Activated naive CD8-positive, alpha-beta T cell treated with anti-CD3 and anti-CD28 coated beads, Interleukin-2, amount 50 U/mL, for 24 hours (primary cell): ENCODE results near the gene SELPLG.
"Not testable (repeated sequence)": the region's sequence is repeated elsewhere in the genome, so short reads cannot be mapped to it uniquely, and the experiment has no call there.

ENCODE experiments used
- ATAC-seq: fragments of 150-1000 bp; cut with Tn5 transposase; one replicate; pipeline ENCODE4 v1.10.0; 2021
- DNase-seq: peaks from one replicate; pipeline ENCODE4 v3.0.0; 2021
- H3K27ac Mint-ChIP-seq: one replicate; pipeline ENCODE4 v1.8.0; 2021; ENCODE audit warnings: mild to moderate bottlenecking, mixed read lengths
- H3K27me3 Mint-ChIP-seq: one replicate; pipeline ENCODE4 v1.8.0; 2021; ENCODE audit warnings: mixed read lengths
- H3K36me3 Mint-ChIP-seq: one replicate; pipeline ENCODE4 v1.8.0; 2021; ENCODE audit warnings: low read depth, mixed read lengths
- H3K4me1 Mint-ChIP-seq: one replicate; pipeline ENCODE4 v1.8.0; 2021; ENCODE audit warnings: mixed read lengths
- H3K4me3 Mint-ChIP-seq: one replicate; pipeline ENCODE4 v1.8.0; 2021; ENCODE audit warnings: mild to moderate bottlenecking, moderate library complexity, mixed read lengths
- H3K9me3 Mint-ChIP-seq: one replicate; pipeline ENCODE4 v1.8.0; 2021; ENCODE audit warnings: mixed read lengths

SELPLG gene

DNA sequence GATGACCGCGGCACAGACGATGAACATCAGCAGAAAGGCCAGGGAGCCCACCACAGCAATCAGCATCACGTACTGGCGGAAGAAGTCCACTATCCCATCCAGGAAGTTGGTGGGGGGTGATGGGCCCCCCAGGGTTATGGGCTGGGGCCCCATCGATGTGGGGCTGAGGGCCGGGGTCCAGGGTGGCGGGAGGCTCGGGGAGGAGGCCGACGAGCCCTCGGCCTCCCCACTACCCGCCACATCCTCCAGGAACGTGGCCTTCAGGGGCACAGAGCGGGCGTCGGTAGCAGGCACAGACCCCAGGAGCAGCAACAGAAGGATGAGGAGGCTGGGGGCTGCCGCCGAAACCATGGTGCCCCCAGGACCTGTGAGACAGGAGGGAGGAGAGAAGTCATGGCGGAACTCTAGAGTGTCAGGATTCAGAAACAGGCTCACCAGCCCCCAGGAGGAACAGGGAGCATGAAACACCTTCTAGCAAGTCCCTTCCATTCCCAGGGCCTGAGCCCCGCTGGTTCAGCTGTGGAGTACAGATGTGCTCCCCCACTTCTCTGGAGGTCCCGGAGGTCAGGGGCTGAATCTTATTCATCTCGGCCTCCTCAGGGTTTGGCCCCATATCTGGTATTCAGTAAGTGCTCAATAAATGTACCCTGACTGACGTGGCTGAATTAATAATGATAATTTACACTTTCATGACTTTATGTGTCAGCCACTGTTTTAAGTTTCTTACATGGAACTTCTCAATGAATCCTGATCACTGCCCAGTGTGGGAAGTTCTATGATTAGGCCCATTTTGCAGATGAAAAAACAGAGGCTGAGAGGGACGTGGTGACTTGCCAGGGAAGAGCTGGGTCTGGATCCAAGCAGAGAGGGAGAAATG is 41.4 kb downstream of the SELPLG start:
- H3K27ac Mint-ChIP-seq = no peak overlapping the region
- DNase-seq (no peak), ATAC-seq (no peak)
- H3K36me3 Mint-ChIP-seq = no peaks in the 10 kb centered on the region
- H3K4me3 Mint-ChIP-seq = no peak overlapping the region
- H3K27me3 Mint-ChIP-seq = no peaks in the 10 kb centered on the region
- no peaks in the 10 kb centered on the region for H3K9me3 Mint-ChIP-seq
- no peaks in the 10 kb centered on the region for H3K4me1 Mint-ChIP-seq

DNA sequence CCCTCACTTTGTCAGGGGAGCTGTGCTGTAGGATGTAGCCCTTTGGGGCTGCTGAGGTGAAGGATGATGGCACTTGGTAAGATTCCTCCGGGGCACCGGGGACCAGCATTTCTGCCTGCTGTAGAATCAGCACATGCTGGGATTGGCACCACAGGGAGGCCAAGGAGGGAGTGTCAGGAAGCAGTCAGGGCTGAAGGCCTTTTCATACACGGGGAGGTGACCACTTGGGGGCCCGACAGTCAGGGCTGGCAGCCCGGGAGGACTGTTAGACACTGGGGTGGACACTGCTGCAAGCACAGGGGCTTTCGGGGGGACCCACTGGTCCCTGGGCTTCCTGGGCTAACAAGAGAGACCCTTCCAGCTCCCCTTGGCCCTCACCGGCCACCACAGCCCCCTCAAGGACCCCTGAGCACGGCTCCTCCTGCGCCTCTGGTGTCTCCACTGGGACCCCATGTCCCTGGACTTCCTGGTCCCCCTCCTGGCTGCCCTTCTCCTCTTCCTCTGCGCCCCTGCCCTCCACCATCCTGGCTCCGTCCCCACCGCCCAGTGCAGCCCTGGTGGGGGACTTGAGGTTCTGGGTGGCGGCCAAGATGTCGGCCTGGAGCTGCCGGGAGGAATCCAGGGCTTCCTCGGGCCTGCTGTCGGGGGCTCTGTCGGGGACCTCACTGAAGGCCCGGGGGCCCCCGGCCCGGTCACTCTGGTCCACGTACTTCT is 42.3 kb downstream of the SELPLG start:
- no peaks in the 10 kb centered on the region for H3K4me1 Mint-ChIP-seq
- H3K36me3 Mint-ChIP-seq = no peaks in the 10 kb centered on the region
- H3K27ac Mint-ChIP-seq = no peak overlapping the region
- no peak overlapping the region for H3K4me3 Mint-ChIP-seq
- H3K9me3 Mint-ChIP-seq = no peaks in the 10 kb centered on the region
- no peaks in the 10 kb centered on the region for H3K27me3 Mint-ChIP-seq
- ATAC-seq (no peak), DNase-seq (no peak)

GRCh38 chr12:108590463-108590862 is 43.2 kb downstream of the SELPLG start:
- H3K9me3 Mint-ChIP-seq, H3K27me3 Mint-ChIP-seq, ATAC-seq, H3K4me3 Mint-ChIP-seq, H3K4me1 Mint-ChIP-seq, DNase-seq, H3K36me3 Mint-ChIP-seq, H3K27ac Mint-ChIP-seq: not testable (repeated sequence)

GRCh38 chr12:108589840-108590229 is 43.9 kb downstream of the SELPLG start:
- DNase-seq (no peak), ATAC-seq (no peak)
- Mint-ChIP-seq H3K27ac (no peak overlapping the region), H3K9me3 (no peaks in the 10 kb centered on the region), H3K4me3 (no peak overlapping the region), H3K36me3 (no peaks in the 10 kb centered on the region), H3K4me1 (no peaks in the 10 kb centered on the region), H3K27me3 (peaks cover under 1% of the 10 kb centered on the region)

DNA sequence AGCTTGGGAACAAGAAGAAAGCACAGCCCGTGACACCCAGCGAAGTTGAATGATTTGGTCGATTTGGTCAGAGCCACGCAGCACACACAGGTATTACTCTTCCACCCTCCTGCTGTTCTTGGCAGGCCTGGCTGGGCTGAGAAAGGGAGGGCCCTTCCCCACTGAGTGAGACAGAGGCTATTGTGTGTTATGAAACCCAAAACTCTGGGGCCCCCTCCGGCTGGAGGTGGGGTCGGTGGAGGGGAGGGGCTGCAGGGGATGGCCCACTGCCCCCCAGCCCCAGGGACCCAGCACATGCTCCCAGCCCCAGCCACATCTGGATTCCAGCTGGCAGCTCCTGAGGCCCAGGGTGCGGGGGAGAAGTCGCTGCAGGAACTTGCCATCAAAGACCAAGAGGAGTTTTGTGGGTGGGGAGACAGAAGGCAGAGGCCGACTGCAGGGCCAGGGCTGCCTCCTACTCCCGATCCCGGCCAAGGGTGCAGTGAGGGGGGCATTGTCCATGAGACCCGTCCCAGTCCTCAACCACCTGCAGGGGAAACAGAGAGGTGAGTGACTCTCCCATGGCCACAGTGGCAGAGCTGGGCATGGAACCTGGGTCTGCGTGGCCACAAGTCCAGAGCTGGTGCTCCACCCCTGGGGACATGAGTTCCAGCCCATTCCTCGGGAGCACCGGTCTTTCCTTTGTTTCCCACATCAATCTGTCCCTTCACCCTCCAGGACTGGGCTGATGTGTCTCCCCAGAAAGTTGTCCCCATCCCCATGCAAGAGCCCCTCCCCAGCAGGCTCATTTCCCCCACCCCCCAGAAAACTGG is 44.5 kb downstream of the SELPLG start:
- Mint-ChIP-seq H3K9me3 (no peaks in the 10 kb centered on the region), H3K27me3 (peaks cover 4% of the 10 kb centered on the region), H3K4me1 (no peaks in the 10 kb centered on the region), H3K4me3 (no peak overlapping the region), H3K27ac (no peak overlapping the region), H3K36me3 (no peaks in the 10 kb centered on the region)
- no peak for ATAC-seq
- DNase-seq = no peak

GRCh38 chr12:108587826-108588225 is 45.9 kb downstream of the SELPLG start:
- no peak overlapping the region for H3K27ac Mint-ChIP-seq
- no peak for ATAC-seq

DNA sequence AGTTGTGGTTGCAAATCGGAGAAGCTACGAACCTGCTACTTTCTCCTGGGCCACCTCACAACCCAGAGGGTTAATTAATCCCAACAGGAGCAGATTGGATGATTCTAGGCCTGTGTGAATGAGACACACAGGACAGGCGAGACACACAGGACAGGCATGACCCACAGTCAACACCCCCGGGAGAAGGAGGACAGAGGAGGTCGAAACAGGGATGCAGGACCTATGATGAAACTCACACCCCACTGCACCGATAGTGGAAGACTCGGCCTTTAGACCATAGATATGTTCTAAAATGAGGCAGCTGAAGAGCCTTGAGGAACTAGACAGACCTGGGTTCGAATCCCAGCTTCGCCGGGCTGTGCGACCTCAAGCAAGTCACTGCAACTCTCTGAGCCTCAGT is 47.4 kb downstream of the SELPLG start:
- Mint-ChIP-seq H3K4me1 (no peaks in the 10 kb centered on the region), H3K27ac (no peak overlapping the region), H3K27me3 (peaks cover 4% of the 10 kb centered on the region), H3K4me3 (no peak overlapping the region), H3K36me3 (no peaks in the 10 kb centered on the region), H3K9me3 (no peaks in the 10 kb centered on the region)
- no peak for DNase-seq
- no peak for ATAC-seq

More at GRCh38 chr12:108587826-108588225, 45.9 kb downstream of the SELPLG start:
- DNase-seq = no peak
- Mint-ChIP-seq H3K36me3 (no peaks in the 10 kb centered on the region), H3K9me3 (no peaks in the 10 kb centered on the region), H3K27me3 (peaks cover 4% of the 10 kb centered on the region), H3K4me1 (no peaks in the 10 kb centered on the region), H3K4me3 (no peak overlapping the region)

- Mint-ChIP-seq H3K27me3 (peaks cover 4% of the 10 kb centered on the region), H3K36me3 (no peaks in the 10 kb centered on the region), H3K4me3 (no peak overlapping the region), H3K9me3 (no peaks in the 10 kb centered on the region), H3K27ac (no peak overlapping the region), H3K4me1 (no peaks in the 10 kb centered on the region)
- no peak for ATAC-seq
- no peak for DNase-seq
Observed at GRCh38 chr12:108585864-108586263, 47.8 kb downstream of the SELPLG start.

DNA sequence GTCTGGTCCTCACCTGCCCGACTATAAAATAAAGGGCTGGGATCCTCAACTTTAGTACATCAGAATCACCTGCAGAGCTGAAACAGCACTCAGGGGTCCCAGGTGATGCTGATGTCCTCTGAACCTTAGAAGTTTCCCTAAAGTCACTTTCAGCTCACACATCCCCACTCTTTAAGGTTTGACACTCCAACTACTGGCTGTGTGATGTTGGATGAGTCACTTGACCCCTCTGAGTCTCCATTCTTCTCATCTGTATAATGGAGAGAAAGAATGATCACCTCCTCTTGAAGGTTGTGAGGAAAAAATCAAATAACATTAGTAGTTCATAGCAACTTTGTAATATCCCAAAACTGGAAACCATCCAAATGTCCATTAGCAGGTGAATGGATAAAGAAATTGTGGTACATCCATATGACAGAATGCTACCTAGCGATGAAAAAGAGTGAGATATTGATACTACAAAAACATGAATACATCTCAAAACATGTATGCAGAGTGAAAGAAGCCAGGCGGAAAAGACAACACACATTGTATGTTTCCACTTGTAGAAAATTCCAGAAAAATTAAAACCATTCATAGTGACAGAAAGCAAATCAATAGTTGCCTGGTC is 49.1 kb downstream of the SELPLG start:
- no peaks in the 10 kb centered on the region for H3K9me3 Mint-ChIP-seq
- H3K36me3 Mint-ChIP-seq = no peaks in the 10 kb centered on the region
- ATAC-seq (no peak), DNase-seq (no peak)
- H3K27ac Mint-ChIP-seq = no peak overlapping the region
- peaks cover under 1% of the 10 kb centered on the region for H3K4me1 Mint-ChIP-seq
- H3K4me3 Mint-ChIP-seq = no peak overlapping the region
- H3K27me3 Mint-ChIP-seq = peaks cover 4% of the 10 kb centered on the region

DNA sequence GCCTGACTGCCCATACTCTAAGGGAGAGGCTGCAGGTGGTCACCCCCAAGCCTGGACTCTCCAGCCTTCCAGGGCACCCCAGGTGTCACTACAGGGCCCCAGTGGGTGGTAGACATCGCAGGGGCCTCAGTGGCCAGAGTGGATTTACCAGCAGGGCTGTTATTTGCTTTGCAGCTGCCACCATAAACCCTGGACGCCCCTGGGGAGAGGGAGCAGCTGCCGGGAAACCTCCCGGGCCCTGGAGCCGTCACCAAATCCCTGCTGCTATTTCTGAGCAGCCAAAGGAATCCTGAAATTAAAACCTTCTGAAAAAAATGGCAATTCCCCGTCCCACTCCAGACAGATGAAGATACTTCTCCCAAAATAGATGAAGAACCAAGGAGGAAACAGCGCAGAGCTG is 49.7 kb downstream of the SELPLG start:
- DNase-seq = no peak
- H3K27ac Mint-ChIP-seq = no peak overlapping the region
- H3K9me3 Mint-ChIP-seq = peaks cover 3% of the 10 kb centered on the region
- no peaks in the 10 kb centered on the region for H3K36me3 Mint-ChIP-seq
- H3K4me1 Mint-ChIP-seq = peaks cover 6% of the 10 kb centered on the region
- no peak for ATAC-seq
- H3K27me3 Mint-ChIP-seq = peaks cover 4% of the 10 kb centered on the region
- no peak overlapping the region for H3K4me3 Mint-ChIP-seq

DNA sequence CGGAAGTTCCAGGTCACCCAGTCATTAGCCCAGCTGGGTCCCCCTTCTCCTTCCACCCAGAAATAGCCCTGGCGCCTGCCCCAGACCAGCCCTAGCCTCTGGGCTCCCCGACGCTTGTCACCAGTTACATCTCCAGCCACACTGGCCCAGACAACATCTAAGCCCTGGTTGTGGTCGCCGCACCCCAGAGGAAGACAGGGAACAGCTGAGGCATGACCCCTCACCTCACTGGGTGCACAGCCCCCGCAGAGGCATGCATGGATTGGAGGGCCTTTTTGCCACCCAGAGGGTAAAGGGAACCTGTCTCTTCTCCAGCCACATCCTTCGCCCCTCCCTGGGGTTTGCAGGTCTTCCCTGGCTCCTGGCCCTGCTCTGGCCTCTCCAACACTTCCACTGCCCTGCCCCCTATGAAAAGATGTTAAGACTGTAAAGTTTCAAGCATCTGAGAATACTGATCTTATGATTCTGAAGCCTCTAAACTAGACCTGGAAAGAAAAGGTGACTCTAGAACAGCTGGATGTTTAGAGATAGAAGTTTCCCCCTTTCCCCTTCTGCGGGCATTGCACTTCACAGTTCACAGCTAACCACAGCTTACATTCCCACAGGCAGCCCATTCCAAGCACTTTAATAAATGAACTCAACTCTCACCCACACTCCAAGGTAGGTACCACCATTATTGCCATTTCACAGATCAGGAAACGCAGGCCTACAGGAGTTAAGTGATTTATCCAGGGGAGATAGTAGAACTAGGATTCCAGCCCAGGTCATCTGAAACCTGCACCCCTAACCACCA is 50.5 kb downstream of the SELPLG start:
- H3K27ac Mint-ChIP-seq = no peak overlapping the region
- H3K9me3 Mint-ChIP-seq = peaks cover 9% of the 10 kb centered on the region
- H3K4me1 Mint-ChIP-seq = peaks cover 11% of the 10 kb centered on the region
- H3K4me3 Mint-ChIP-seq = no peak overlapping the region
- ATAC-seq = no peak
- H3K27me3 Mint-ChIP-seq = peaks cover 4% of the 10 kb centered on the region
- no peaks in the 10 kb centered on the region for H3K36me3 Mint-ChIP-seq
- DNase-seq = no peak

DNA sequence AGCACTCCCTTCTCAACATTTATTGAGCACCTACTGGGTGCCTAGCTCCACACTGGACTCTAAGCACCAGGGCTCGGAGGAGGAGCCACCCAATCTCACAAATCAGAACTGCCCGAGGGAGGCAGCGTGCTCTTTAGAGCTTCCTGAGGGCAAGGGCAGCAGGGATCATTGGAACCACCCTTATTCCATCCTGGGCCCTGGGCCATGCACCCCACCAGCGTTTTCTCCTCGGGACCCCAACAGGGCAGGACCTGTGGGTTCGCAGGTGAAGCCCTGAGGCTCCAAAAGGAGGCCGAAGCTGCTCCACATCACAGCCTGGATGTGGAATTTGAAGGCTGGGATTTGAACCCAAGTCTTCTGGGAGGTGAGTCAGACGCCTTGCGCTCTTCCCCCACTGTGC is 51.2 kb downstream of the SELPLG start:
- peaks cover 13% of the 10 kb centered on the region for H3K4me1 Mint-ChIP-seq
- no peak overlapping the region for H3K4me3 Mint-ChIP-seq
- no peaks in the 10 kb centered on the region for H3K36me3 Mint-ChIP-seq
- peaks cover 4% of the 10 kb centered on the region for H3K27me3 Mint-ChIP-seq
- ATAC-seq (no peak), DNase-seq (no peak)
- H3K27ac Mint-ChIP-seq = no peak overlapping the region
- H3K9me3 Mint-ChIP-seq = peaks cover 9% of the 10 kb centered on the region

DNA sequence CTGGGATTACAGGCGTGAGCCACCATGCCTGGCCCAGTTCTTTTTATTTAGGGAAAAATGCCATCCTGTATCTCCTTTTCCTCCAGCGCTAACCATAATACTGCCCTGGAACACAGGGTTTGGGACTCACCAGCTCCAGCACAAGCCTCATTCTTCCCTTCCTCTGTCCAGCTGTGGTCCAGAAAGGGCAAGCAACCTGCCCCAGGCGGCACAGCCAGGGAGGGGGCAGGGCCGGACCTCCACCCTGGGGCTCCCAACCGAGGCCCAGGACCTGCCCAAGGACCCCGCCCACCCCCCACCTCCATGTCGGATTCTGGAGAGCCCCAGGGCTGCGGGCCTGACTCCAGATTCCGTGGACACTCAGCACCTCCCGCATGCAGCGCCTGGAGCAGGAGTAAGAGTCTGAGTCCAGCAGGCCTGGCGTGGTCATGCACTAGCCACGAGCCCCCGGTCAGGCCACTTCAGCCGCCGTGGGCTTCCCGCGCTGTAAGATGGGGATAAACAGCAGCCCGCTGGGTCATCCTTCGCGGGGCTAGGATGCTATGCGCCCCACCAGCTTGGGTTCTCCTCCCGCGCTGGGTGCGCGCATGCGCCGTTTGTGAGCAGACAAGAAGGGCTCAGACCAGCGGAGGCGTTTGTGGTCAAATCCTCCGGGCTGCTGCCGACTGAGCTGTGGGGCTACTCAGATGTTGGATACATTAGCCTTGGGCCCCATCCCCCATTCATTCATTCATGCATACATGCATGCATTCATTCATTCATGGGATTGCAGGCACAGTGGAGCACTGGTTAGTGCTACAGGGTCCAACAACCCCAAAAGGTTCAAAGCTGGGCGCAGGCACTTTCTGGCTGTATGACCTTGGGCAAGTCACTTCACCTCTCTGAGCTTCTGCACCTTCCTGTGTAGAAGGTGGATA is 52.1 kb downstream of the SELPLG start:
- Mint-ChIP-seq H3K27me3 (peaks cover 4% of the 10 kb centered on the region), H3K4me1 (peaks cover 17% of the 10 kb centered on the region), H3K4me3 (no peak overlapping the region), H3K36me3 (no peaks in the 10 kb centered on the region), H3K27ac (no peak overlapping the region), H3K9me3 (peaks cover 9% of the 10 kb centered on the region)
- DNase-seq (no peak), ATAC-seq (no peak)
